ENCODE results near the gene SLC35E2B.

The SLC35E2B gene

DNA sequence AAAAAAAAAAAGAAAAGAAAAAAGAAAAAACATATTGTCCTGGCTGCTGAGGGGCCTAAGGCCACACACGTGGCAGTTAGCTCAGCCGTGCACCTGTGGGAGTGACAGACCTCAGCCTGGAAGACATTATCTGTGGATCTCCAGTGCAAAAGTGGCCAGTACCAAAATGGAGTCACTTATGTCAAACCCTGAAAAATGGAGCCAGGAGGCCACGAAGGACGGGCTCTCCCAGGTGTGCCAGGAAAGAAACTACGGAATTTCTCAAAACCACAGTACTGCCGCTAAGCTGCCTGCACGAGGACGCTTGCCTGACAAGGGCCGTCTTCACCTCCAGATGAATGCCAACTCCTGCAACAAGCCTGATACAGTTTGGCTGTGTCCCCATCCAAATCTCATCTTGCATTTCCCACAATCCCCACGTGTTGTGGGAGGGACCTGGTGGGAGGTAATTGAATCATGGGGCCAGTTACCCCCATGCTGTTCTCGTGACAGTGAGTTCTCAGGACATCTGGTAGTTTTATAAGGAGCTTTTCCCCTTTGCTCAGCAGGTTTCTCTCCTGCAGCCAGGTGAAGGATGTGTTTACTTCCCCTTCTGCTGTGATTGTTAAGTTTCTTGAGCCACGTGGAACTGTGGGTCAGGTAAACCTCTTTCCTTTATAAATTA is 82.6 kb downstream of the SLC35E2B start:
- DNase-seq (ENCODE audit: low read depth in 1 of 2, low spot score in 1 of 2): no peak
- Histone ChIP-seq H3K4me3 (replicated peaks; ENCODE audit: insufficient read depth, low read length) (no peak overlapping the region), H3K27ac (replicated peaks) (no peak overlapping the region), H3K27me3 (ENCODE audit: insufficient read depth, poor library complexity, severe bottlenecking) (no peaks in the 10 kb centered on the region)
- TF ChIP-seq GABPA (IDR thresholded peaks at IDR 0.05; ENCODE audit: low read depth) (no peak), POLR2AphosphoS5 (IDR thresholded peaks at IDR 0.05; ENCODE audit: low read depth) (no peak), SPI1 (IDR thresholded peaks at IDR 0.05; ENCODE audit: borderline replicate concordance, low read depth) (no peak)
- TF ChIP-seq, protein P1, sequence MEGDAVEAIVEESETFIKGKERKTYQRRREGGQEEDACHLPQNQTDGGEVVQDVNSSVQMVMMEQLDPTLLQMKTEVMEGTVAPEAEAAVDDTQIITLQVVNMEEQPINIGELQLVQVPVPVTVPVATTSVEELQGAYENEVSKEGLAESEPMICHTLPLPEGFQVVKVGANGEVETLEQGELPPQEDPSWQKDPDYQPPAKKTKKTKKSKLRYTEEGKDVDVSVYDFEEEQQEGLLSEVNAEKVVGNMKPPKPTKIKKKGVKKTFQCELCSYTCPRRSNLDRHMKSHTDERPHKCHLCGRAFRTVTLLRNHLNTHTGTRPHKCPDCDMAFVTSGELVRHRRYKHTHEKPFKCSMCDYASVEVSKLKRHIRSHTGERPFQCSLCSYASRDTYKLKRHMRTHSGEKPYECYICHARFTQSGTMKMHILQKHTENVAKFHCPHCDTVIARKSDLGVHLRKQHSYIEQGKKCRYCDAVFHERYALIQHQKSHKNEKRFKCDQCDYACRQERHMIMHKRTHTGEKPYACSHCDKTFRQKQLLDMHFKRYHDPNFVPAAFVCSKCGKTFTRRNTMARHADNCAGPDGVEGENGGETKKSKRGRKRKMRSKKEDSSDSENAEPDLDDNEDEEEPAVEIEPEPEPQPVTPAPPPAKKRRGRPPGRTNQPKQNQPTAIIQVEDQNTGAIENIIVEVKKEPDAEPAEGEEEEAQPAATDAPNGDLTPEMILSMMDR (IDR thresholded peaks at IDR 0.05; ENCODE audit: insufficient read depth, low read length): no peak
- TF ChIP-seq, protein P2, sequence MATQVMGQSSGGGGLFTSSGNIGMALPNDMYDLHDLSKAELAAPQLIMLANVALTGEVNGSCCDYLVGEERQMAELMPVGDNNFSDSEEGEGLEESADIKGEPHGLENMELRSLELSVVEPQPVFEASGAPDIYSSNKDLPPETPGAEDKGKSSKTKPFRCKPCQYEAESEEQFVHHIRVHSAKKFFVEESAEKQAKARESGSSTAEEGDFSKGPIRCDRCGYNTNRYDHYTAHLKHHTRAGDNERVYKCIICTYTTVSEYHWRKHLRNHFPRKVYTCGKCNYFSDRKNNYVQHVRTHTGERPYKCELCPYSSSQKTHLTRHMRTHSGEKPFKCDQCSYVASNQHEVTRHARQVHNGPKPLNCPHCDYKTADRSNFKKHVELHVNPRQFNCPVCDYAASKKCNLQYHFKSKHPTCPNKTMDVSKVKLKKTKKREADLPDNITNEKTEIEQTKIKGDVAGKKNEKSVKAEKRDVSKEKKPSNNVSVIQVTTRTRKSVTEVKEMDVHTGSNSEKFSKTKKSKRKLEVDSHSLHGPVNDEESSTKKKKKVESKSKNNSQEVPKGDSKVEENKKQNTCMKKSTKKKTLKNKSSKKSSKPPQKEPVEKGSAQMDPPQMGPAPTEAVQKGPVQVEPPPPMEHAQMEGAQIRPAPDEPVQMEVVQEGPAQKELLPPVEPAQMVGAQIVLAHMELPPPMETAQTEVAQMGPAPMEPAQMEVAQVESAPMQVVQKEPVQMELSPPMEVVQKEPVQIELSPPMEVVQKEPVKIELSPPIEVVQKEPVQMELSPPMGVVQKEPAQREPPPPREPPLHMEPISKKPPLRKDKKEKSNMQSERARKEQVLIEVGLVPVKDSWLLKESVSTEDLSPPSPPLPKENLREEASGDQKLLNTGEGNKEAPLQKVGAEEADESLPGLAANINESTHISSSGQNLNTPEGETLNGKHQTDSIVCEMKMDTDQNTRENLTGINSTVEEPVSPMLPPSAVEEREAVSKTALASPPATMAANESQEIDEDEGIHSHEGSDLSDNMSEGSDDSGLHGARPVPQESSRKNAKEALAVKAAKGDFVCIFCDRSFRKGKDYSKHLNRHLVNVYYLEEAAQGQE (IDR thresholded peaks at IDR 0.05; ENCODE audit: insufficient replicate concordance, low read depth): no peak

All from HL-60 (cell line).